Adrenal gland (tissue), 5 donors: ENCODE measurements around the gene IMMP2L.

Experiments
- CTCF ChIP-seq, 6 experiments: fragments of 450-650 bp in 4 of 6; fragments of 200-600 bp in 2 of 6; sonication (generic) in 1 of 6; IDR thresholded peaks; 1 replicate in 5 of 6; 2 replicates in 1 of 6; pipeline versions ENCODE4 v1.5.1 to v1.8.0; 2016 to 2021; ENCODE audit warnings: antibody characterized with exemption in 6 of 6, mild to moderate bottlenecking in 2 of 6, moderate library complexity in 1 of 6
- POLR2A ChIP-seq, 2 donors: fragments of 450-650 bp; IDR thresholded peaks; one replicate each; pipeline ENCODE4 v1.6.1; 2017; ENCODE audit warnings: antibody characterized with exemption in 2 of 2, mild to moderate bottlenecking in 2 of 2, moderate library complexity in 1 of 2
- donor health status: DM: no; HTN: no; CAD: no.

GRCh38 chr7:110719741-110720140, 842.6 kb downstream of the IMMP2L start:
- TF ChIP-seq CTCF (IDR thresholded peaks at IDR 0.05) (no peak), POLR2A (IDR thresholded peaks at IDR 0.05) (no peak)
